LNCAP (cell line): ENCODE results near the gene RBMS1.

Source experiments
- CTCF ChIP-seq: fragments of 450-650 bp; IDR thresholded peaks from 2 replicates; pipeline ENCODE4 v1.5.1; 2017; ENCODE audit warnings: mild to moderate bottlenecking

Gene RBMS1

GRCh38 chr2:160345071-160345764, 148.4 kb downstream of the RBMS1 start:
- no peak for TF ChIP-seq CTCF

- TF ChIP-seq CTCF: no peak
Observed at GRCh38 chr2:160343404-160343803, 150.2 kb downstream of the RBMS1 start.

DNA sequence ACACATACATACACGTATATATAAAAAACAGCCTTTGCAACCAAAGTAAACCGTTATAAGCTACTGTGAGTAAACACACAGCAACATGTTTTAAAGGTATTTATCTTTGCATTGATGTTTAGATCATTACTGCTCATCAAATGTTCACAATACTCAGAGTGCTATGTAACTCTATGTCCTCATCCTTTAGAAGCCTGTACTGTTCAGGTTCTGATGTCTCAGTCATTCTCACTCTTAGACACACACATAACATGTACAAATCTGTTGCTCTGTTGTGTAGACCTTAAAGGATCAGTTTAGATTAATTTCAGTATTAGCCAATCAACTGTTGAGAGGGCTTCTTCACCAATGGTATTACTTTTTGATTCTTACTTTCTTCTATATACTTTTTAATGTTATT, 153.9 kb downstream of the RBMS1 start:
- TF ChIP-seq CTCF: no peak

- no peak for TF ChIP-seq CTCF
Observed at GRCh38 chr2:160338901-160339685, 154.5 kb downstream of the RBMS1 start.

GRCh38 chr2:160337728-160338127, 155.9 kb downstream of the RBMS1 start:
- no peak for TF ChIP-seq CTCF

DNA sequence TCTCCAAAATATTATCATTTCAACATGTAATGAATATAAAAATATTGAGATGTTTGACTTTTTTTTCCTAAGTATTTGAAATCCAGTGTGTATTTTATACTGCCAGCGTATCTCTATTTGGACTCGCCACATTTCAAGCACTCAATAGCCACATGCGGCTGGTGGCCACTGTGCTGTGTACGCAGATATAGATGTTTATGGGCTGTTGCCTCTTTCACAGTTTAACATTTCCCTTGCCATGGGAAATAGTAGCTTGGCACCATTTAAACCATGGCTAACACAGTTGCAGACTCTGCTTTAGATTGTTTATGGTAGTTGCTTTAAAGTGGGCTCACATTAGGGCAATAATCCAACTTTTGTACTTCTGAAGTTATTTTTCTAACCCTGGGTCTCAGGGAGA, 157.0 kb downstream of the RBMS1 start:
- no peak for TF ChIP-seq CTCF

DNA sequence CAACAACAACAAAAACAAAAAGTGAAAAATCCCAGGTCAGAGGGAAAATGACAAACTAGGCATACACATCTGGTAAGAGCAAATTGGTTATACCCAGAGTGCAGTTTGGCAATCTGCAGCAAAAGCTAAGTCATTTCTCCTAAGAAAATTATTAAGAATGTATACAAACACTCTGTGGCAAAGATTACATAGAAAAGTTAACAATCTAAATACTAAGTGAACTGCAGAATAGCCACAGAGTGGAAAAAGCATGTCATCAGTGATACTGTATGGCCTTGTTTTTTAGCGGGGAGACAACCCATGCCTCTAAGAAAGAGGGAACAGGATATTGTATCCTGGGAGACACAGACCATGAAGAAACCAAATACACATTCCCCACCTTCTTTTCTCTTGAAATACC, 157.5 kb downstream of the RBMS1 start:
- no peak for TF ChIP-seq CTCF
